Measurements from ENCODE around the gene FHIT. TPM values are rescaled to one million over a fixed set of nuclear protein-coding genes. Genes with fewer than 3 reads are reported as not detected.

FHIT gene
- total and polyA plus RNA-seq, 4 donors = 2.1 to 14.7 (median 6.6) TPM

DNA sequence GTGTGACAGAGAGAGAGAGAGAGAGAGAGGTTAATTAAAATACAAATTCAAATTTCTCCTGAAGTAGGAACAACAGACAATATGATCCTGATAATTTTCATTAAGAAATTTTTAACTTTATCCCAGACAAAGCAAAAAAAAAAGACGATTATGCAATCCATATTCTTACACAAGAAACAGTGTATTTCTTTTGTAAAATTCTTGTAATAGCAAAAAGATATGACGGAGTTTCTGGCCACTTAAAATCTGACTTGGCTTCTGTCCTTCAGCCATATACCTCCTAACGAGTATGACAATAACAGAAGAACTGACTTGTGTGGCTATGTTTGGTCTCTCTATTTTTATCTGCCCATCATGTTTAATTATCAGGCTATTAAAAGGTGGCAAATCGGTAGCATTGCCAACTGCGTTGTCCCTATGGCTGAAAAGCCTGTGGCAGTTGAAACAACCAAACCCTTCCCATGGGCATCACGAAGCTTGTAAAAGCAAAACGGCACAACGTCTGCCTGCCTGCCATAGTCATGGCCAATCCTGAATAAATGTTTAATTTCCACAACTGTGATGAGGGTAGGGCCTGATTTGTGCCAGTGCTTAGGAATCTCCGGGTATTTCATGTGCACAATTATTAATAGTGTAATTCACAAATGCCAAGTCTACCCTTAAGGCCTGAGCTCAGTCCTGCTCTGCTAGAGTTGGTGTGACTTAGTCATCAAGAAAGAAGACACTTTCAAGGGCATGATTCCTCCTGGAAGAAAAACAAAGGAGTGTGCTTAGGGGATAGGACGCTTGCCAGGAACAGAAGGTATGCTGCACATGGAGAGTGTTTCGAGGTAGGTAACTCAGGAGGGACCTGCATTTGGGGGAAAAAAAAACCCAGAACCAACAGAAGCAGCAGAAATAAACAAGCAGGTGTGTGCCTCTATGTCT is 1090.2 kb downstream of the FHIT start (continued):
- TF ChIP-seq, protein P1, sequence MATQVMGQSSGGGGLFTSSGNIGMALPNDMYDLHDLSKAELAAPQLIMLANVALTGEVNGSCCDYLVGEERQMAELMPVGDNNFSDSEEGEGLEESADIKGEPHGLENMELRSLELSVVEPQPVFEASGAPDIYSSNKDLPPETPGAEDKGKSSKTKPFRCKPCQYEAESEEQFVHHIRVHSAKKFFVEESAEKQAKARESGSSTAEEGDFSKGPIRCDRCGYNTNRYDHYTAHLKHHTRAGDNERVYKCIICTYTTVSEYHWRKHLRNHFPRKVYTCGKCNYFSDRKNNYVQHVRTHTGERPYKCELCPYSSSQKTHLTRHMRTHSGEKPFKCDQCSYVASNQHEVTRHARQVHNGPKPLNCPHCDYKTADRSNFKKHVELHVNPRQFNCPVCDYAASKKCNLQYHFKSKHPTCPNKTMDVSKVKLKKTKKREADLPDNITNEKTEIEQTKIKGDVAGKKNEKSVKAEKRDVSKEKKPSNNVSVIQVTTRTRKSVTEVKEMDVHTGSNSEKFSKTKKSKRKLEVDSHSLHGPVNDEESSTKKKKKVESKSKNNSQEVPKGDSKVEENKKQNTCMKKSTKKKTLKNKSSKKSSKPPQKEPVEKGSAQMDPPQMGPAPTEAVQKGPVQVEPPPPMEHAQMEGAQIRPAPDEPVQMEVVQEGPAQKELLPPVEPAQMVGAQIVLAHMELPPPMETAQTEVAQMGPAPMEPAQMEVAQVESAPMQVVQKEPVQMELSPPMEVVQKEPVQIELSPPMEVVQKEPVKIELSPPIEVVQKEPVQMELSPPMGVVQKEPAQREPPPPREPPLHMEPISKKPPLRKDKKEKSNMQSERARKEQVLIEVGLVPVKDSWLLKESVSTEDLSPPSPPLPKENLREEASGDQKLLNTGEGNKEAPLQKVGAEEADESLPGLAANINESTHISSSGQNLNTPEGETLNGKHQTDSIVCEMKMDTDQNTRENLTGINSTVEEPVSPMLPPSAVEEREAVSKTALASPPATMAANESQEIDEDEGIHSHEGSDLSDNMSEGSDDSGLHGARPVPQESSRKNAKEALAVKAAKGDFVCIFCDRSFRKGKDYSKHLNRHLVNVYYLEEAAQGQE (IDR thresholded peaks at IDR 0.05) = no peak
- TF ChIP-seq CTCF (IDR thresholded peaks at IDR 0.05; ENCODE audit: low read depth, low read length, missing input control) (no peak), SP1 (IDR thresholded peaks at IDR 0.05) (no peak), EGR1 (IDR thresholded peaks at IDR 0.05; ENCODE audit: low read depth in 2 of 2) (no peak), NR2F2 (IDR thresholded peaks at IDR 0.05) (no peak), YY1 (IDR thresholded peaks at IDR 0.05) (no peak), ATF3 (IDR thresholded peaks at IDR 0.05) (no peak)

DNA sequence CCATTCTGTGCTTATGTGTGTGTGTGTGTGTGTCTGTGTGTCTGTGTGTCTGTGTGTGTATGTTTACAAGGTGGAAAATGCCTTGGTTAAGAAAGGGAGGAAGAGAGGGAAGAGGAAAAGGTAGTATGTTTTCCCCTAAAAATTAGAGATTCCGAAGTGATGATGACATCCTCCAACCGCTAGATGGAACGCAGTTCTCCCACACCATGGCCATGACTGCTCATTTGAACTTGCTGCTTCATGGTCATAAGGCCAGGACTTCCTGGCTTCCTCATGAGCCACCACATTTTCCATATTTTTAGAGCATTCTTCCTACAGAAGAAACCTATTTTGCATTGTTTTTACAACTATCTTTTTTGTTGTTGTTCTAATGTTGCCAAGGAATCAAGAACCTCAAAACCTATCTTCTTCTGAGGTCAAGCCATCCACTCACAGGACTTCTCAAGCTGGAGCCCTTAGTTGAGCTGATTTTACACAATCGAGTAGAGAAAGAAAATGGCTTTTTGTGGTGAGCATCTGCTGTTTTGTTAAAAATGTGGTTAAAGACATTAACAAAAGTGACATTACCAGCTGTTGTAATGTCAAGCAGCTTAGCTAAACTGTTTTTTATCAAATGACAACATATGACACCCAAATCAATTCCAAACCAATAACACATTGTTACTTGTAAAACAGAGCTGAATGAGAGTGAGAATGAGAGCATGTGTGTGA is 1091.0 kb downstream of the FHIT start:
- no peaks in the 10 kb centered on the region for H3K4me1 ChIP-seq (ENCODE audit: control insufficient read depth in 4 of 4, insufficient read depth in 4 of 4, low read length in 3 of 4)
- H3K27me3 ChIP-seq (ENCODE audit: control insufficient read depth in 4 of 4, insufficient read depth in 4 of 4, low read length in 3 of 4) = no peaks in the 10 kb centered on the region
- H3K4me3 ChIP-seq (ENCODE audit: low read depth in 1 of 3, low read length in 3 of 3) = no peak overlapping the region
- no peak for TF ChIP-seq GABPA (IDR thresholded peaks at IDR 0.05 in 1 of 2, conservative IDR thresholded peaks at IDR 0.05 in 1 of 2)
- no peak for TF ChIP-seq JUND (IDR thresholded peaks at IDR 0.05)
- TF ChIP-seq HNF4A (conservative IDR thresholded peaks at IDR 0.05) = no peak
- TF ChIP-seq MAX (IDR thresholded peaks at IDR 0.05) = no peak
- TF ChIP-seq NR2F2 (IDR thresholded peaks at IDR 0.05) = no peak
- no peak for TF ChIP-seq RXRA (IDR thresholded peaks at IDR 0.05)
- no peak for TF ChIP-seq RAD21 (IDR thresholded peaks at IDR 0.05)
- no peak for TF ChIP-seq ZBTB33 (IDR thresholded peaks at IDR 0.05)
- TF ChIP-seq HNF4G (IDR thresholded peaks at IDR 0.05) = no peak
- TF ChIP-seq FOXA2 (IDR thresholded peaks at IDR 0.05) = no peak
- TF ChIP-seq SP1 (IDR thresholded peaks at IDR 0.05) = no peak
- TF ChIP-seq YY1 (IDR thresholded peaks at IDR 0.05) = no peak
- H3K9ac ChIP-seq (ENCODE audit: low read depth in 1 of 2, low read length in 2 of 2) = no peak overlapping the region
- no peaks in the 10 kb centered on the region for H3K9me3 ChIP-seq (ENCODE audit: control insufficient read depth in 4 of 4, low read length in 3 of 4)
- no peak overlapping the region for H3K27ac ChIP-seq (ENCODE audit: low read depth in 1 of 2, low read length in 2 of 2)
- DNase-seq (ENCODE audit: low spot score) = no peak
- no peaks in the 10 kb centered on the region for H3K36me3 ChIP-seq (ENCODE audit: control insufficient read depth in 4 of 4, insufficient read depth in 3 of 4, low read depth in 1 of 4, low read length in 3 of 4)
- 93% methylated on average over 4 of the region's 4 CpGs for WGBS

All from liver (tissue), 9 donors.